GM18499 (cell line): ENCODE data around the gene CCNT2.
A peak's percentile ranks its signal among the peaks of the same experiment; 100 is the strongest.
"Not testable (repeated sequence)": the region's sequence is repeated elsewhere in the genome, so short reads cannot be mapped to it uniquely, and the experiment has no call there.

Experiments
- ATAC-seq: cut with Tn5 transposase; IDR thresholded peaks from one replicate; pipeline ENCODE4 v1.9.1; 2021; ENCODE audit warnings: moderate number of reproducible peaks; ENCODE audit not compliant: insufficient read depth, unreplicated experiment

CCNT2 gene

GRCh38 chr2:134918526-134919340 lies at the start of gene CCNT2:
CCNT2 (plus strand) TSS chr2:134918822; CDS start chr2:134918855, 33 bp downstream.
- peak; percentile 65 for ATAC-seq

- ATAC-seq = no peak
Observed at GRCh38 chr2:134869946-134870736, 48.5 kb upstream of the CCNT2 start.

GRCh38 chr2:134873152-134873551 lies 45.5 kb upstream of the CCNT2 start:
- ATAC-seq = no peak

DNA sequence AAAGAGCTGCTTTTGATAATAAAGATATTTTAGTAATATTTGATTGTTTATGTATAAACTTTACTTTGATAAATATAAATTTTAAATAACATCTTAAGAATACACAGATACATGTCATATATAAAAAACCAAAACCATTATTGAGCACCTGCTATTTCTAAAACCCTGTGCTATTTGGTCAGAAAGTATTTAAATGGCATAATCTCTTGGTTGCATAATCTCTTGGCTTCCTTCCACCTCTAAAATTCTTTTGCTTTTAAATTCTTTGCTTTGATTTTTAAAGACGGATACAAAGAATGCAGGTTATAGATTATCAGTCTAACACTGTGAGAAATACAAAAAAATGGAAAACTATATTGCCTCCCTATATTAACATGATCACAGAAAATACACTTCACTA lies 43.3 kb upstream of the CCNT2 start:
- no peak for ATAC-seq

GRCh38 chr2:134882773-134883172 lies 35.8 kb upstream of the CCNT2 start:
- ATAC-seq = no peak

GRCh38 chr2:134883552-134884293 lies 34.9 kb upstream of the CCNT2 start:
- no peak for ATAC-seq

- no peak for ATAC-seq
Observed at GRCh38 chr2:134884435-134884834, 34.2 kb upstream of the CCNT2 start.

DNA sequence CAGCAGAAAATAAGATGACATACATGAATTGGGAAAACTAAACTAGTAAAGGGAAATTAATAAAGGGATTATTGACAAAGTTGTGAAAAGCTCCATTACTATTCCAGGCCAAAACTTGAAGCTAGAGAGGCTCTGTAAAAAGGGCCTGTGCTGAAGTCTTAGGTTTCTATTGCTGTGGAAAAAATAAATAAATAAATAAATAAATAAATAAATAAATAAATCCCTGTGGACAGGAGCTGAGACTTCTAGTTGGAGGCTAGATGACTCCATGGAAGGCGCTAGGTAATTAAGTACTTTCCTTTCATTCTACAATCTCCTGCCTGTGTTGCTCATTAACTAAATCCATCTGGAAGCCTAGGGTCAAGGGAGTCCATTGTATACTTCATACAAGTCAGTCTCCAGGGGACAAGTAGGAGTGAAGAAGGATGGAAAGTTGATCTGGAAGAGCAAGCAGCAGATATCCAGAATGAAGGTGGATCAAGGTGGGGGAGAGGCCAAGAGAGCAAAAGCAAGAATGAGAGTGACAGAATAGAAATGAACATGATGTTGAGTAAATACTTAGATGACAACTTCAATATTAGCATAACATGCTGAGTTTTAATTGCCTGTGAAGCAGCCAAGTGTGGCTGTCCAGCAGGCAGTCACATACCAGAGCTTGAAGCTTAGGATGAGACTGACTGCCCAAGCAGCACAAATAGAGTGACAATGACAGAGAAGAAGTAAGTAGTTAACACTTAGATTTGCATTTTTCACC lies 26.2 kb upstream of the CCNT2 start:
- ATAC-seq = no peak

DNA sequence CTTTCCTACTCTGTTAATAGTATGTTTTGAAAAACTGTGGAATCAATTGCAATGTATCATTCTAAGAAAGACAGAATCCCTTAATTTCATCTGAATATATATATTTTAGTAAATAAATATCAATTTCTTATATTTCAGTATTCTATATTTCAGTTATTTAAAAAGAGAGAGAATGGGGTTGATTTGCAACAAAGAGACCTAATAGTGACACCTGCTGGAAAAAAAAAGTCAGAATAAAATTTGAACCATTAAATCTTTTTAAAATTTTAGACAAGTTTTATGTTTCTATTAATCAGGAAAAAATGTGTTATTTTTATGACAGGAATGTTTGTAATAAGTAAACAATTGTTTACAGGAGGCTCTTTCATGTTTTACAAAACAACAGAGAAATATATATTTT lies 20.7 kb upstream of the CCNT2 start:
- ATAC-seq = no peak

GRCh38 chr2:134899204-134899603 lies 19.4 kb upstream of the CCNT2 start:
- no peak for ATAC-seq

DNA sequence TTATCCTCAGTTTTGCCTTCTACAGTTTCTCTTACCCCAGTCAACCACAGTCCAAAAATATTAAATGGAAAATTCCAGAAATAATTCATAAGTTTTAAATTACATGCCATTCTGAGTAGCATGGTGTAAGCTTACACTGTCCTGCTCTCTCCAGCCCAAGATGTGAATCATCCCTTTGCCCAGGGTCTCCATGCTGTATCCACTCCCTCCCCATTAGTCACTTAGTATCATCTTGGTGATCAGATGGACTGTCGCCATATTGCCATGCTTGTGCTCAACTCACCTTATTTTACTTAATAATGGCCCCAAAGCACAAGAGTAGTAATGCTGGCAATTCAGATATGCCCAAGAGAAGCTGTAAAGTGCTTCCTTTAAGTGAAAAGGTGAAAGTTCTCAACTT lies 18.5 kb upstream of the CCNT2 start:
- no peak for ATAC-seq

GRCh38 chr2:134903701-134904100 lies 14.9 kb upstream of the CCNT2 start:
- not testable (repeated sequence) for ATAC-seq

- ATAC-seq = no peak
Observed at GRCh38 chr2:134905168-134905567, 13.5 kb upstream of the CCNT2 start.

- no peak for ATAC-seq
Observed at GRCh38 chr2:134906726-134907125, 11.9 kb upstream of the CCNT2 start.

DNA sequence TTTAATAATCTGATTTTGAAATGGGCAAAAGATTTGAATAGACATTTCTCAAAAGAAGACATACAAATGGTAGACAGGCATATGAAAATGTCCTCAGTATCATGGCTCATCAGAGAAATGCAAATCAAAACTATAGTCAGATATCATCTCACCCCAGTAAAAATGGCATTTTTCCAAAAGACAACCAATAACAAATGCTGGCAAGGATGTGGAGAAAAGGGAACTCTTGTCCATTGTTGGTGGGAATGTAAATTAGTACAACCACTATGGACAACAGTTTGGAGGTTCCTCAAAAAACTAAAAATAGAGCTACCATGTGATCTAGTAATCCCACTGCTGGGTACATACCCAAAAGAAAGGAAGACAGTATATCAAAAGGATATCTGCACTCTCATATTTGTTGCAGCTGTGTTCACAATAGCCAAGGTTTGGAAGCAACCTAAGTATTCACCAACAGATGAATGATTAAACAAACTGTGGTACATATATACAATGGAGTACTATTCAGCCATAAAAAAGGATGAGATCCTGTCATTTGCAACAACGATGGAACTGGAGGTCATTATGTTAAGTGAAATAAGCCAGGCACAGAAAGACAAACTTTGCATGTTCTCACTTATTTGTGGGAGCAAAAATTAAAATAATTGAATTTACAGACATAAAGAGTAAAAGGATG lies 11.0 kb upstream of the CCNT2 start:
- not testable (repeated sequence) for ATAC-seq

- ATAC-seq = no peak
Observed at GRCh38 chr2:134910763-134911399, 7.7 kb upstream of the CCNT2 start.

GRCh38 chr2:134911400-134911785 lies 7.2 kb upstream of the CCNT2 start:
- no peak for ATAC-seq

DNA sequence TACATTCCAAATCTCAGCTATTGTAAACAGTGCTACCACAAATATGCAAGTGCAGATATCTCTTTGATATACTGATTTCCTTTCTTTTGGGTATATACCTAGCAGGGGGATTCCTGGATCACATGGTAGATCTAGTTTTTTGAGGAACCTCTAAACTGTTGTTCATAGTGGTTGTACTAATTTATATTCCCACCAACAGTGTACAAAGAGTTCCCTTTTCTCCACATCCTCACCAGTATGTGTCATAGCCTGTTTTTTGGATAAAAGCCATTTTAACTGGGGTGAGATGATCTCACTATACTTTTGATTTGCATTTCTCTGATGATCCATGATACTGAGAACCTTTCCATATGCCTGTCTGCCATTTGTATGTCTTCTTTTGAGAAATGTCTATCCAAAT lies 6.3 kb upstream of the CCNT2 start:
- ATAC-seq = no peak

DNA sequence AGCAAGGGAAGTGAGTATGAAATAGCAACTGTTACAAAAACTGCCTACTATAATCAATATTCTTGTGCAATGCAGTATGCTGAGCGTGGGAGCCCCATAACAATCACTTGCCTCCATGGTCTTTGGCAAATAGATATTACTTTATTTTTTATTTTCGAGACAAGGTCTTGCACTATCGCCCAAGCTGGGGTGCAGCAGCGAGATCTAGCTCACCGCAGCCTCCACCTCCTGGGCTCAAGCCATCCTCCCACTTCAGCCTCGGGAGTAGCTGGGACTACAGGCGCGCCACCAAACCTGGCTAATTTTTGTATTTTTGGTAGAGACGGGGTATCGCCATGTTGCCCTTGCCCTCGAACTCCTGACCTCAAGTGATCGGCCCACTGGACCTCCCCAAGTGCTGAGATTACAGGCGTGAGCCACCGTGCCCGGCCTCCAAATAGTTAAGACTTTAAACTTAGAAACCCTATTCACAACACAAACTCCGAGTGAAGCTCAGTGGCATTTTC lies 1.2 kb upstream of the CCNT2 start:
- ATAC-seq = no peak
